ENCODE measurements around the gene TXNDC2. TPM values are rescaled to one million over a fixed set of nuclear protein-coding genes. Genes with fewer than 3 reads are reported as not detected.

The TXNDC2 gene
- total and polyA plus RNA-seq, 9 of the 15 experiments (the other 6 are each of a cell fraction or from before 2014, with no cell fraction given), result 1.2 to 4.9 (median 2.3) TPM

DNA sequence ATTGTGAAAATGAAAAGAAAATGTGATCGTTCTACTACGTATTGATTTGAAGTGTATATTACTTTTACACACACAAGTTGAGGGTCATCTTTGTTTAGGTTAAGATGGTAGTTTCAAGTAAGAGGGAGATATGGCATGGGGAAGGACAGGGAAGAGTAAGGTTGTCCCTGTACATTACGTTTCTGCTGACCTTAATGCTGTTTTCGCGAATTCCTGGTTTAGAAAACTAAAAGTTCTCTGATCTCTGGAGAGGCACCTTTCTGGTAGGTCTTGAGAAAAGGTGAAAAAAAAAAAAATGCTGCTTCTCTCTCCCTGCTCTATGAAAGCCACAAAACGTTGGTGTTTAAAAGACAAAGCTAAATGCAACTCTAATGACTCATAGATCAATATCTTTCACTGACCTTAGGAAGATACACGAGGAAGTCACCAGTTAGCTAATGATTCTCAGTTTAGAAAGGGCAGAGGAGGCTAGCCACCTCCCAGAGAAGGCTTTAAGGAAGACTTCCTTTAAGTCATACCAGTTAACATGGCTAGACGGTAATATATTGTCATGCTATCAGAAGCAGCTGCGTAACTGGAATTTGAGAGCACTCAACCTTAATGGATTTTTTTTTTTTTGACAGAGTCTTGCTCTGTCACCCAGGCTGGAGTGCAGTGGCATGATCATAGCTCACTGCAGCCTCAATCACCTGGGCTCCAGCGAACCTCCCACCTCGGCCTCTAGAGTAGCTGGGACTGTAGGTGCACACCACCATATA lies 13.2 kb downstream of the TXNDC2 start (continued):
- TF ChIP-seq ZFP36 (IDR thresholded peaks at IDR 0.05; ENCODE audit: low read depth, low read length, partially characterized antibody) (no peak), ZNF23 (CRISPR knock-in tag; IDR thresholded peaks at IDR 0.05) (no peak), L3MBTL2 (IDR thresholded peaks at IDR 0.05) (peak; percentile 75), CCAR2 (IDR thresholded peaks at IDR 0.05; ENCODE audit: low read depth, low read length) (no peak), ZNF41 (CRISPR knock-in tag; conservative IDR thresholded peaks at IDR 0.05) (no peak), TSC22D4 (tag; IDR thresholded peaks at IDR 0.05) (no peak), MAZ (CRISPR knock-in tag; conservative IDR thresholded peaks at IDR 0.05 in 1 of 2, IDR thresholded peaks at IDR 0.05 in 1 of 2) (peak; percentile 41 to 69; a peak in 1 of 4 replicates), JUNB (CRISPR knock-in tag; conservative IDR thresholded peaks at IDR 0.05) (peak; percentile 64), ZNF785 (CRISPR knock-in tag; IDR thresholded peaks at IDR 0.05) (no peak), RBM15 (IDR thresholded peaks at IDR 0.05; ENCODE audit: insufficient read depth, low read length) (no peak), NCOA2 (IDR thresholded peaks at IDR 0.05; ENCODE audit: partially characterized antibody in 2 of 2) (no peak), HNRNPL (IDR thresholded peaks at IDR 0.05; ENCODE audit: low read depth, low read length) (no peak), TCF7L2 (IDR thresholded peaks at IDR 0.05; ENCODE audit: low read depth, low read length) (no peak), SIN3A (IDR thresholded peaks at IDR 0.05; ENCODE audit: borderline replicate concordance in 2 of 2, control insufficient read depth in 1 of 2, low read depth in 2 of 2, low read length in 2 of 2) (no peak), ZNF324 (CRISPR knock-in tag; IDR thresholded peaks at IDR 0.05) (no peak), U2AF2 (optimal IDR thresholded peaks at IDR 0.05; ENCODE audit: low read depth, low read length) (no peak), POLR2B (IDR thresholded peaks at IDR 0.05; ENCODE audit: low read depth, partially characterized antibody) (peak; percentile 84), POLR2AphosphoS5 (IDR thresholded peaks at IDR 0.05; ENCODE audit: control insufficient read depth, insufficient read depth, low read depth, low read length) (no peak)
- TF ChIP-seq, protein P1, sequence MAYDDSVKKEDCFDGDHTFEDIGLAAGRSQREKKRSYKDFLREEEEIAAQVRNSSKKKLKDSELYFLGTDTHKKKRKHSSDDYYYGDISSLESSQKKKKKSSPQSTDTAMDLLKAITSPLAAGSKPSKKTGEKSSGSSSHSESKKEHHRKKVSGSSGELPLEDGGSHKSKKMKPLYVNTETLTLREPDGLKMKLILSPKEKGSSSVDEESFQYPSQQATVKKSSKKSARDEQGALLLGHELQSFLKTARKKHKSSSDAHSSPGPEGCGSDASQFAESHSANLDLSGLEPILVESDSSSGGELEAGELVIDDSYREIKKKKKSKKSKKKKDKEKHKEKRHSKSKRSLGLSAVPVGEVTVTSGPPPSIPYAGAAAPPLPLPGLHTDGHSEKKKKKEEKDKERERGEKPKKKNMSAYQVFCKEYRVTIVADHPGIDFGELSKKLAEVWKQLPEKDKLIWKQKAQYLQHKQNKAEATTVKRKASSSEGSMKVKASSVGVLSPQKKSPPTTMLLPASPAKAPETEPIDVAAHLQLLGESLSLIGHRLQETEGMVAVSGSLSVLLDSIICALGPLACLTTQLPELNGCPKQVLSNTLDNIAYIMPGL (CRISPR knock-in tag; IDR thresholded peaks at IDR 0.05), result no peak
- TF ChIP-seq, protein P2, sequence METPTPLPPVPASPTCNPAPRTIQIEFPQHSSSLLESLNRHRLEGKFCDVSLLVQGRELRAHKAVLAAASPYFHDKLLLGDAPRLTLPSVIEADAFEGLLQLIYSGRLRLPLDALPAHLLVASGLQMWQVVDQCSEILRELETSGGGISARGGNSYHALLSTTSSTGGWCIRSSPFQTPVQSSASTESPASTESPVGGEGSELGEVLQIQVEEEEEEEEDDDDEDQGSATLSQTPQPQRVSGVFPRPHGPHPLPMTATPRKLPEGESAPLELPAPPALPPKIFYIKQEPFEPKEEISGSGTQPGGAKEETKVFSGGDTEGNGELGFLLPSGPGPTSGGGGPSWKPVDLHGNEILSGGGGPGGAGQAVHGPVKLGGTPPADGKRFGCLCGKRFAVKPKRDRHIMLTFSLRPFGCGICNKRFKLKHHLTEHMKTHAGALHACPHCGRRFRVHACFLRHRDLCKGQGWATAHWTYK (CRISPR knock-in tag; IDR thresholded peaks at IDR 0.05), result no peak
- TF ChIP-seq, protein P3, sequence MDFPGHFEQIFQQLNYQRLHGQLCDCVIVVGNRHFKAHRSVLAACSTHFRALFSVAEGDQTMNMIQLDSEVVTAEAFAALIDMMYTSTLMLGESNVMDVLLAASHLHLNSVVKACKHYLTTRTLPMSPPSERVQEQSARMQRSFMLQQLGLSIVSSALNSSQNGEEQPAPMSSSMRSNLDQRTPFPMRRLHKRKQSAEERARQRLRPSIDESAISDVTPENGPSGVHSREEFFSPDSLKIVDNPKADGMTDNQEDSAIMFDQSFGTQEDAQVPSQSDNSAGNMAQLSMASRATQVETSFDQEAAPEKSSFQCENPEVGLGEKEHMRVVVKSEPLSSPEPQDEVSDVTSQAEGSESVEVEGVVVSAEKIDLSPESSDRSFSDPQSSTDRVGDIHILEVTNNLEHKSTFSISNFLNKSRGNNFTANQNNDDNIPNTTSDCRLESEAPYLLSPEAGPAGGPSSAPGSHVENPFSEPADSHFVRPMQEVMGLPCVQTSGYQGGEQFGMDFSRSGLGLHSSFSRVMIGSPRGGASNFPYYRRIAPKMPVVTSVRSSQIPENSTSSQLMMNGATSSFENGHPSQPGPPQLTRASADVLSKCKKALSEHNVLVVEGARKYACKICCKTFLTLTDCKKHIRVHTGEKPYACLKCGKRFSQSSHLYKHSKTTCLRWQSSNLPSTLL (IDR thresholded peaks at IDR 0.05), result no peak
- TF ChIP-seq, protein P4, sequence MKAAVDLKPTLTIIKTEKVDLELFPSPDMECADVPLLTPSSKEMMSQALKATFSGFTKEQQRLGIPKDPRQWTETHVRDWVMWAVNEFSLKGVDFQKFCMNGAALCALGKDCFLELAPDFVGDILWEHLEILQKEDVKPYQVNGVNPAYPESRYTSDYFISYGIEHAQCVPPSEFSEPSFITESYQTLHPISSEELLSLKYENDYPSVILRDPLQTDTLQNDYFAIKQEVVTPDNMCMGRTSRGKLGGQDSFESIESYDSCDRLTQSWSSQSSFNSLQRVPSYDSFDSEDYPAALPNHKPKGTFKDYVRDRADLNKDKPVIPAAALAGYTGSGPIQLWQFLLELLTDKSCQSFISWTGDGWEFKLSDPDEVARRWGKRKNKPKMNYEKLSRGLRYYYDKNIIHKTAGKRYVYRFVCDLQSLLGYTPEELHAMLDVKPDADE (conservative IDR thresholded peaks at IDR 0.05; ENCODE audit: control insufficient read depth, low read depth, low read length), result no peak

All from K562 (cell line).